ENCODE results near the gene ZCCHC24. TPM values are rescaled to one million over a fixed set of nuclear protein-coding genes. Genes with fewer than 3 reads are reported as not detected.

The ZCCHC24 gene
- 47.4 TPM for polyA plus RNA-seq (2013, experiment 1 of 2)
- polyA plus RNA-seq (2013, experiment 2 of 2) = 49.0 TPM

DNA sequence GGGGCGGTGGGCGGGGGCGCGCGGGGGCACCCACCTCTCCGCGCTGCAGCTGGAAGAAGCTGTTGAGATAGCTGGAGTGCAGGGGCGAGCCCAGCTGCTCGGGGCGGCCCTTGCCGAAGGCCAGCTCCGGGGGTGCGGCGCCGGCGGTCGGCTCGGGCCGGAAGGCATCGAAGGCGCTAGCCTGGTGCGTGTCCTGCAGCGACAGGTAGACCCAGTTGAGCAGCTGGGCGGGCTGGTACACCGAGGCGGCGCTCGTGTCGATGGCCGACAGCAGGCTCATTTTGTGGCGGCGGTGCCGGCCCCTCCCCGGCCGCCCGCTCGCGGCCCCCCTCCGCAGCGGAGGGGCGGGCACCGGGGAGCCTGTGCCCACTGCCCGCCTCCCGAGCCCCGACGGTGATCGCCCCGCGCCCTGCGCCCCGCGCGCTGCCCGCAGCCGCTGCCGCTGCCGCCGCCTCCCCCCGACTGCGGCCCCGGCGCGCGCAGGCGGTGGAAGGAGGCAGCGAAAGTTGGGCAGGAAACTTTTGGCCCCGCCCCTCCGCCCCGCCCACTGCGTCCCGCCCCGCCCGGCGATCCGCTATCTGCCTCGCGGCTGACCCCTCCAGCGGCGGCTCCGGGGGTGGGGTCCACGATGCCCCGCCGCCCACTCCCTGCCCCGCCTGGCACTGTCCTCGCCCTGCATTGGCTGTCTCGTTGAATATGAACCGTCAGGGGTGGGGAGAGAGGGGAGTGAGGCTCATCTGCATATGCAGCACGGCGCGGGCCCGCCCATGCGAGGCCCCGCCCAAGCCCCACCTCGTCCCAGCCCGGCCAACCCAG lies at the start of gene ZCCHC24:
Gene ZCCHC24, minus strand, starts transcription at position 464 of the 816 bp plus-strand sequence. Its CDS starts 184 bp downstream, at position 280.
- Histone ChIP-seq H2BK120ac (ENCODE audit: low read depth, low read length) (peak within 1 kb of the TSS; percentile 97), H4K91ac (ENCODE audit: low read length) (peak within 1 kb of the TSS; percentile 88), H2BK12ac (ENCODE audit: low read length in 2 of 2) (peak within 1 kb of the TSS; percentile 14 to 94), H3K79me1 (replicated peaks; ENCODE audit: low read length, poor library complexity, severe bottlenecking) (peaks cover 15% of the 10 kb centered on the region), H2AFZ (ENCODE audit: low read depth, low read length) (peak within 1 kb of the TSS; percentile 3), H3K27ac (ENCODE audit: low read length, poor library complexity, severe bottlenecking) (peak within 1 kb of the TSS; percentile 86), H3K4me3 (ENCODE audit: insufficient read depth in 1 of 2, low read depth in 1 of 2, low read length in 2 of 2) (peak within 1 kb of the TSS; percentile 85 to 89), H2BK15ac (ENCODE audit: low read depth, poor library complexity, severe bottlenecking) (peak within 1 kb of the TSS; percentile 92), H3K23ac (ENCODE audit: low read length in 2 of 2) (peak within 1 kb of the TSS in 1 of 2 experiments; percentile 73), H2BK5ac (ENCODE audit: low read depth, low read length, poor library complexity, severe bottlenecking) (peak within 1 kb of the TSS; percentile 75), H3K18ac (ENCODE audit: low read depth in 1 of 2, low read length in 2 of 2) (peak within 1 kb of the TSS; percentile 86 to 99), H3K4me1 (ENCODE audit: control insufficient read depth, insufficient read depth, low read depth, low read length) (peaks cover 38% of the 10 kb centered on the region), H3K4ac (ENCODE audit: low read depth in 1 of 2, low read length in 2 of 2) (peak within 1 kb of the TSS; percentile 88 to 89), H3K36me3 (ENCODE audit: control insufficient read depth in 1 of 2, insufficient read depth in 2 of 2, low read depth in 1 of 2, low read length in 2 of 2) (peaks cover 12 to 14% of the 10 kb centered on the region in 2 experiments), H3K27me3 (ENCODE audit: control insufficient read depth in 1 of 2, insufficient read depth in 1 of 2, low read length in 2 of 2) (no peaks in the 10 kb centered on the region), H3K4me2 (ENCODE audit: low read length, poor library complexity, severe bottlenecking) (peak within 1 kb of the TSS; percentile 90), H3K9me3 (ENCODE audit: control insufficient read depth, low read length) (no peaks in the 10 kb centered on the region), H3K14ac (ENCODE audit: low read length in 2 of 2) (peak within 1 kb of the TSS in 1 of 2 experiments; percentile 88), H3K9ac (ENCODE audit: low read length) (peak within 1 kb of the TSS; percentile 94), H2AK5ac (ENCODE audit: low read length, severe bottlenecking) (no peak within 1 kb of the TSS), H4K8ac (ENCODE audit: low read length) (peak within 1 kb of the TSS; percentile 81)
- WGBS = under 1% methylated on average over 53 of the region's 95 CpGs
- DNase-seq = peak; percentile 99

DNA sequence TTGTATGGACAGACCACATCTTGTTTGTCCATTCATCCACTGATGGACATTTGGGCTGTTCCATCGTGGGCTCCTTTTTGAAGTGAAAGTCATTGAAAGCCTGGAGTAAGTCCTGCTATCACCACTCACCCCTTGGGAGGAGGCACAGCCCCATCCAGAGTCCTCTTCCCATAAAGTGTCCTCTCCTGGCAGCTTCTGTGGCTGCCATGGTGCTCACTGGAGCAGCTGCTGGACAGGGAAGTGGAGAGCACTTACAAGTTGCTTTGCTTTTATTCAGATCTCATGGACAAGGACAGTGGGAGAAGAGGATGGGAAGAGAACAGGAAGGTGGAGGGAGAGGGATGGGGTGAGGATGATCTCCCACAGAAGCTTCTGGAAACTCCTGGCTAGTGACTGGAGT lies 48.4 kb upstream of the ZCCHC24 start:
- Histone ChIP-seq H3K23ac (ENCODE audit: low read length in 2 of 2) (no peak overlapping the region), H3K4me2 (ENCODE audit: low read length, poor library complexity, severe bottlenecking) (no peak overlapping the region), H4K91ac (ENCODE audit: low read length) (no peak overlapping the region), H3K27ac (ENCODE audit: low read length, poor library complexity, severe bottlenecking) (no peak overlapping the region), H2AK5ac (ENCODE audit: low read length, severe bottlenecking) (no peak overlapping the region), H2BK120ac (ENCODE audit: low read depth, low read length) (no peak overlapping the region), H3K4ac (ENCODE audit: low read depth in 1 of 2, low read length in 2 of 2) (no peak overlapping the region), H3K14ac (ENCODE audit: low read length in 2 of 2) (no peak overlapping the region), H3K4me1 (ENCODE audit: control insufficient read depth, insufficient read depth, low read depth, low read length) (peaks cover 12% of the 10 kb centered on the region), H2BK15ac (ENCODE audit: low read depth, poor library complexity, severe bottlenecking) (no peak overlapping the region), H3K9ac (ENCODE audit: low read length) (no peak overlapping the region), H2BK12ac (ENCODE audit: low read length in 2 of 2) (no peak overlapping the region), H3K79me1 (replicated peaks; ENCODE audit: low read length, poor library complexity, severe bottlenecking) (no peaks in the 10 kb centered on the region), H3K4me3 (ENCODE audit: insufficient read depth in 1 of 2, low read depth in 1 of 2, low read length in 2 of 2) (no peak overlapping the region), H4K8ac (ENCODE audit: low read length) (no peak overlapping the region), H3K9me3 (ENCODE audit: control insufficient read depth, low read length) (no peaks in the 10 kb centered on the region), H2AFZ (ENCODE audit: low read depth, low read length) (no peak overlapping the region), H3K36me3 (ENCODE audit: control insufficient read depth in 1 of 2, insufficient read depth in 2 of 2, low read depth in 1 of 2, low read length in 2 of 2) (no peaks in the 10 kb centered on the region), H2BK5ac (ENCODE audit: low read depth, low read length, poor library complexity, severe bottlenecking) (no peak overlapping the region), H3K27me3 (ENCODE audit: control insufficient read depth in 1 of 2, insufficient read depth in 1 of 2, low read length in 2 of 2) (peaks cover 0 to 28% of the 10 kb centered on the region in 2 experiments), H3K18ac (ENCODE audit: low read depth in 1 of 2, low read length in 2 of 2) (no peak overlapping the region)
- 79% methylated on average over 1 of the region's 1 CpG for WGBS
- no peak for DNase-seq

DNA sequence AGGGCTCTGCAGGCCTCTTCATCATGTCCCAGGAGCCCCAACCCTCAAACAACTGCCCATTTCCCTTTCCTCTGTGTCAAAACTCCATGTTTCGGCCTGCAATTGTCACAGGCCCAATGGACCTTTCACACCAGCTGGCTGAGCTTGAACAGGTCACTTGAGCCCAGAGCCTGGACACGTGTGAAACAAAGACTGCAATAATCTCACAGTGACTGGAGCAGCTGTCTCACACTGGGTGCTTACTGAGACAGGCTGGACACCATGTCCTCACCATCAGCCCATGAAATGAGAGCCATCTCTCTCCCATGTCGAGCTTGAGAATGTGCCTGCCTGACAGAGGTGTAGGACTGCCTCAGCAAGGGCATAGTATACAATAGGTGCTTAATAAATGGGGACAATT lies 47.4 kb upstream of the ZCCHC24 start:
- H3K27ac ChIP-seq (ENCODE audit: low read length, poor library complexity, severe bottlenecking) = no peak overlapping the region
- H3K4me2 ChIP-seq (ENCODE audit: low read length, poor library complexity, severe bottlenecking) = no peak overlapping the region
- no peak overlapping the region for H3K23ac ChIP-seq (ENCODE audit: low read length in 2 of 2)
- H2AK5ac ChIP-seq (ENCODE audit: low read length, severe bottlenecking) = no peak overlapping the region
- H3K14ac ChIP-seq (ENCODE audit: low read length in 2 of 2) = no peak overlapping the region
- H3K36me3 ChIP-seq (ENCODE audit: control insufficient read depth in 1 of 2, insufficient read depth in 2 of 2, low read depth in 1 of 2, low read length in 2 of 2) = no peaks in the 10 kb centered on the region
- no peak overlapping the region for H2AFZ ChIP-seq (ENCODE audit: low read depth, low read length)
- H3K9me3 ChIP-seq (ENCODE audit: control insufficient read depth, low read length) = no peaks in the 10 kb centered on the region
- no peak overlapping the region for H3K9ac ChIP-seq (ENCODE audit: low read length)
- no peak overlapping the region for H4K91ac ChIP-seq (ENCODE audit: low read length)
- no peak overlapping the region for H3K18ac ChIP-seq (ENCODE audit: low read depth in 1 of 2, low read length in 2 of 2)
- H2BK5ac ChIP-seq (ENCODE audit: low read depth, low read length, poor library complexity, severe bottlenecking) = no peak overlapping the region
- WGBS = 59% methylated on average over 3 of the region's 3 CpGs
- peaks cover 0 to 23% of the 10 kb centered on the region in 2 experiments for H3K27me3 ChIP-seq (ENCODE audit: control insufficient read depth in 1 of 2, insufficient read depth in 1 of 2, low read length in 2 of 2)
- no peak overlapping the region for H2BK12ac ChIP-seq (ENCODE audit: low read length in 2 of 2)
- no peak overlapping the region for H4K8ac ChIP-seq (ENCODE audit: low read length)
- H3K4me3 ChIP-seq (ENCODE audit: insufficient read depth in 1 of 2, low read depth in 1 of 2, low read length in 2 of 2) = no peak overlapping the region
- no peak overlapping the region for H2BK120ac ChIP-seq (ENCODE audit: low read depth, low read length)
- H3K79me1 ChIP-seq (replicated peaks; ENCODE audit: low read length, poor library complexity, severe bottlenecking) = no peaks in the 10 kb centered on the region
- no peak overlapping the region for H2BK15ac ChIP-seq (ENCODE audit: low read depth, poor library complexity, severe bottlenecking)
- peaks cover 14% of the 10 kb centered on the region for H3K4me1 ChIP-seq (ENCODE audit: control insufficient read depth, insufficient read depth, low read depth, low read length)
- H3K4ac ChIP-seq (ENCODE audit: low read depth in 1 of 2, low read length in 2 of 2) = no peak overlapping the region
- no peak for DNase-seq

DNA sequence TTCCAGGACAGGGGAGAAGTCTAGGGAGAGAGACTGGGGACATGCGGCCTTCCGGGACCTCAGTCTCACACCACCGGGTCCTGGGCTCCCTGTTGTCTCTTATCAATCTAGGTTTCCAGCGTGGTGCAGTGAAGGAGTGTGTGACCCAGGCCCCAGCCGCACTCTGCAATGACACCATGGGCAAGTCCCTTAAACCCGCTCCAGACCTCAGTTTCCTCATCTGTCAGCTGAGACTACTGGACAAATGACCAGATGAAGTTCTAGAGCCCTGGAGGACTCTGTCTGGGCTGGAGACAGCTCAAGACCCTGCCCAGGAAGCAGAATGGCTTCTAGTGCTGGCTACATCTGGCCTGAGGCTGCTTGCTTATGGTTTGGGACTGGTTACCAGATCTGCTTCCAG lies 46.8 kb upstream of the ZCCHC24 start:
- no peak overlapping the region for H4K8ac ChIP-seq (ENCODE audit: low read length)
- no peak overlapping the region for H3K18ac ChIP-seq (ENCODE audit: low read depth in 1 of 2, low read length in 2 of 2)
- no peaks in the 10 kb centered on the region for H3K36me3 ChIP-seq (ENCODE audit: control insufficient read depth in 1 of 2, insufficient read depth in 2 of 2, low read depth in 1 of 2, low read length in 2 of 2)
- peaks cover 0 to 18% of the 10 kb centered on the region in 2 experiments for H3K27me3 ChIP-seq (ENCODE audit: control insufficient read depth in 1 of 2, insufficient read depth in 1 of 2, low read length in 2 of 2)
- H3K4me3 ChIP-seq (ENCODE audit: insufficient read depth in 1 of 2, low read depth in 1 of 2, low read length in 2 of 2) = no peak overlapping the region
- H2BK120ac ChIP-seq (ENCODE audit: low read depth, low read length) = no peak overlapping the region
- no peak overlapping the region for H2AK5ac ChIP-seq (ENCODE audit: low read length, severe bottlenecking)
- no peak overlapping the region for H2BK15ac ChIP-seq (ENCODE audit: low read depth, poor library complexity, severe bottlenecking)
- H3K4ac ChIP-seq (ENCODE audit: low read depth in 1 of 2, low read length in 2 of 2) = no peak overlapping the region
- no peak overlapping the region for H3K9ac ChIP-seq (ENCODE audit: low read length)
- 97% methylated on average over 6 of the region's 6 CpGs for WGBS
- no peaks in the 10 kb centered on the region for H3K79me1 ChIP-seq (replicated peaks; ENCODE audit: low read length, poor library complexity, severe bottlenecking)
- no peaks in the 10 kb centered on the region for H3K9me3 ChIP-seq (ENCODE audit: control insufficient read depth, low read length)
- H2AFZ ChIP-seq (ENCODE audit: low read depth, low read length) = no peak overlapping the region
- no peak overlapping the region for H3K14ac ChIP-seq (ENCODE audit: low read length in 2 of 2)
- no peak overlapping the region for H3K4me2 ChIP-seq (ENCODE audit: low read length, poor library complexity, severe bottlenecking)
- no peak overlapping the region for H3K23ac ChIP-seq (ENCODE audit: low read length in 2 of 2)
- H3K4me1 ChIP-seq (ENCODE audit: control insufficient read depth, insufficient read depth, low read depth, low read length) = peaks cover 18% of the 10 kb centered on the region
- no peak for DNase-seq
- H2BK5ac ChIP-seq (ENCODE audit: low read depth, low read length, poor library complexity, severe bottlenecking) = no peak overlapping the region
- H2BK12ac ChIP-seq (ENCODE audit: low read length in 2 of 2) = no peak overlapping the region
- no peak overlapping the region for H4K91ac ChIP-seq (ENCODE audit: low read length)
- no peak overlapping the region for H3K27ac ChIP-seq (ENCODE audit: low read length, poor library complexity, severe bottlenecking)
